Measurements from ENCODE around the gene MMRN1.

GRCh38 chr4:89868999-89869589, 25.6 kb upstream of the MMRN1 start:
- peak in 6 of 11 experiments; percentile 24 to 37 (median 34) for TF ChIP-seq CTCF (IDR thresholded peaks at IDR 0.05 in 8 of 11, conservative IDR thresholded peaks at IDR 0.05 in 3 of 11)
- TF ChIP-seq POLR2A (IDR thresholded peaks at IDR 0.05): no peak
